Prostate gland (tissue), 2 donors: ENCODE results near the gene ATPAF2. TPM values are rescaled to one million over a fixed set of nuclear protein-coding genes. Genes with fewer than 3 reads are reported as not detected.
A peak's percentile ranks its signal among the peaks of the same experiment; 100 is the strongest.

Source experiments
- DNase-seq: peaks from one replicate; pipeline ENCODE4 v3.0.0-alpha.2; 2019; ENCODE audit warnings: low spot score
- H3K27ac ChIP-seq, 2 donors: fragments of 200-600 bp; sonication (generic); 2 replicates each; pipeline ENCODE4 v1.5.1; 2017 to 2019
- H3K27me3 ChIP-seq: fragments of 200-600 bp; sonication (generic); replicated peaks from 2 replicates; pipeline ENCODE4 v1.5.1; 2019; ENCODE audit not compliant: insufficient read depth
- H3K36me3 ChIP-seq, 2 donors: fragments of 200-600 bp; sonication (generic); 1 replicate in 1 of 2; 2 replicates in 1 of 2; pipeline versions ENCODE4 v1.5.1 to v1.8.1; 2017 to 2019
- H3K4me1 ChIP-seq: fragments of 200-600 bp; sonication (generic); replicated peaks from 2 replicates; pipeline ENCODE4 v1.5.1; 2019
- H3K4me3 ChIP-seq, 2 donors: fragments of 200-600 bp; sonication (generic); 2 replicates each; pipeline ENCODE4 v1.5.1; 2017 to 2019
- H3K9me3 ChIP-seq: fragments of 200-600 bp; sonication (generic); 2 replicates; pipeline ENCODE4 v1.5.1; 2017
- CTCF ChIP-seq, 4 experiments: fragments of 200-600 bp in 2 of 4; fragments of 450-650 bp in 2 of 4; sonication (generic) in 2 of 4; IDR thresholded peaks; 1 replicate in 3 of 4; 2 replicates in 1 of 4; pipeline ENCODE4 v1.5.1; 2016 to 2019; ENCODE audit warnings: antibody characterized with exemption in 4 of 4, mild to moderate bottlenecking in 2 of 4, moderate library complexity in 2 of 4
- POLR2A ChIP-seq: fragments of 450-650 bp; IDR thresholded peaks from one replicate; pipeline ENCODE4 v1.6.1; 2016; ENCODE audit warnings: antibody characterized with exemption, mild to moderate bottlenecking
- POLR2AphosphoS5 ChIP-seq: sonication (generic); formaldehyde crosslinking; IDR thresholded peaks from one replicate; pipeline ENCODE4 v1.6.1; 2017; ENCODE audit warnings: antibody characterized with exemption
- WGBS: methylation state at CpG from one replicate; pipeline ENCODE4 v1.1.5; 2018; 5-methylcytosine and 5-hydroxymethylcytosine counted together
- intact Hi-C: fragments of 100-400 bp; cut with DNase I; formaldehyde crosslinking; loops from one replicate; pipeline ENCODE4 v1.14.2; 2022
- total RNA-seq, 2 donors: library from RNA; depleted of rRNA; stranded (reverse); fragments of >200 nt; gene quantifications; one replicate each; pipeline ENCODE4 v1.1.0, GENCODE V29; 2016

The ATPAF2 gene
- total RNA-seq, 2 donors from 2014 or later, result 17.7 to 30.5 TPM

GRCh38 chr17:18025241-18025944 is 13.6 kb downstream of the ATPAF2 start:
- no peak for DNase-seq

GRCh38 chr17:18021372-18021771 is 17.6 kb downstream of the ATPAF2 start:
- H3K4me1 ChIP-seq, result no peaks in the 10 kb centered on the region
- DNase-seq, result no peak
- no peak overlapping the region for H3K4me3 ChIP-seq
- no peak overlapping the region for H3K27ac ChIP-seq
- no peaks in the 10 kb centered on the region for H3K9me3 ChIP-seq
- TF ChIP-seq CTCF (IDR thresholded peaks at IDR 0.05), result no peak
- no peak for TF ChIP-seq POLR2A
- no peak for TF ChIP-seq POLR2AphosphoS5
- WGBS, result 100% methylated on average over 5 of the region's 5 CpGs
- H3K36me3 ChIP-seq, result no peaks in the 10 kb centered on the region
- H3K27me3 ChIP-seq, result no peaks in the 10 kb centered on the region
- intact Hi-C loops, result no loop called here

More at GRCh38 chr17:18025241-18025944, 13.6 kb downstream of the ATPAF2 start:
- TF ChIP-seq CTCF (IDR thresholded peaks at IDR 0.05) (no peak), POLR2AphosphoS5 (no peak), POLR2A (no peak)
- Histone ChIP-seq H3K27ac (no peak overlapping the region), H3K4me1 (no peaks in the 10 kb centered on the region), H3K4me3 (no peak overlapping the region), H3K36me3 (no peaks in the 10 kb centered on the region), H3K9me3 (no peaks in the 10 kb centered on the region), H3K27me3 (no peaks in the 10 kb centered on the region)
- intact Hi-C loops, result no loop called here
- WGBS, result 83% methylated on average over 5 of the region's 5 CpGs

GRCh38 chr17:18020971-18021370 is 18.0 kb downstream of the ATPAF2 start:
- Histone ChIP-seq H3K9me3 (no peaks in the 10 kb centered on the region), H3K4me1 (no peaks in the 10 kb centered on the region), H3K27ac (no peak overlapping the region), H3K36me3 (no peaks in the 10 kb centered on the region), H3K4me3 (no peak overlapping the region), H3K27me3 (no peaks in the 10 kb centered on the region)
- WGBS, result 100% methylated on average over 6 of the region's 6 CpGs
- intact Hi-C loops, result no loop called here
- no peak for DNase-seq
- TF ChIP-seq POLR2A (no peak), POLR2AphosphoS5 (no peak), CTCF (IDR thresholded peaks at IDR 0.05) (no peak)

GRCh38 chr17:18019838-18020154 is 19.2 kb downstream of the ATPAF2 start:
- H3K4me1 ChIP-seq, result no peaks in the 10 kb centered on the region
- 49% methylated on average over 2 of the region's 2 CpGs for WGBS
- DNase-seq, result no peak
- H3K27ac ChIP-seq, result no peak overlapping the region
- H3K9me3 ChIP-seq, result no peaks in the 10 kb centered on the region
- H3K4me3 ChIP-seq, result no peak overlapping the region
- no peaks in the 10 kb centered on the region for H3K36me3 ChIP-seq
- intact Hi-C loops, result no loop called here
- TF ChIP-seq CTCF (IDR thresholded peaks at IDR 0.05), result no peak
- TF ChIP-seq POLR2AphosphoS5, result no peak
- no peak for TF ChIP-seq POLR2A
- no peaks in the 10 kb centered on the region for H3K27me3 ChIP-seq

GRCh38 chr17:18018411-18018921 is 20.5 kb downstream of the ATPAF2 start:
- intact Hi-C loops, result no loop called here
- Histone ChIP-seq H3K36me3 (no peaks in the 10 kb centered on the region), H3K4me1 (no peaks in the 10 kb centered on the region), H3K9me3 (no peaks in the 10 kb centered on the region), H3K27ac (peak overlapping the region in 1 of 2 donors; percentile 44), H3K4me3 (no peak overlapping the region), H3K27me3 (no peaks in the 10 kb centered on the region)
- DNase-seq, result no peak
- TF ChIP-seq POLR2AphosphoS5, result no peak
- TF ChIP-seq CTCF (IDR thresholded peaks at IDR 0.05), result no peak
- TF ChIP-seq POLR2A, result no peak
- 93% methylated on average over 12 of the region's 15 CpGs for WGBS
